HG02610 (cell line): ENCODE results near the gene IKBKE.

Experiments used
- ATAC-seq: cut with Tn5 transposase; IDR thresholded peaks from one replicate; pipeline ENCODE4 v1.9.1; 2021; ENCODE audit warnings: mild to moderate bottlenecking, moderate library complexity; ENCODE audit not compliant: unreplicated experiment

The IKBKE gene

GRCh38 chr1:206495011-206495461 lies 24.8 kb downstream of the IKBKE start:
- ATAC-seq = no peak

GRCh38 chr1:206495493-206496046 lies 25.3 kb downstream of the IKBKE start:
- peak; percentile 6 for ATAC-seq

- ATAC-seq = peak; percentile 67
Observed at GRCh38 chr1:206496131-206496793, 26.0 kb downstream of the IKBKE start.

GRCh38 chr1:206497363-206497762 lies 27.1 kb downstream of the IKBKE start:
- ATAC-seq = no peak

GRCh38 chr1:206497774-206498173 lies 27.5 kb downstream of the IKBKE start:
- no peak for ATAC-seq

GRCh38 chr1:206498685-206499084 lies 28.4 kb downstream of the IKBKE start:
- no peak for ATAC-seq

- no peak for ATAC-seq
Observed at GRCh38 chr1:206500046-206500445, 29.8 kb downstream of the IKBKE start.

GRCh38 chr1:206501881-206502280 lies 31.6 kb downstream of the IKBKE start:
- no peak for ATAC-seq

GRCh38 chr1:206502403-206502802 lies 32.1 kb downstream of the IKBKE start:
- no peak for ATAC-seq

GRCh38 chr1:206502812-206503211 lies 32.5 kb downstream of the IKBKE start:
- ATAC-seq = no peak

- peak; percentile 70 for ATAC-seq
Observed at GRCh38 chr1:206503591-206504362, 33.5 kb downstream of the IKBKE start.

- ATAC-seq = no peak
Observed at GRCh38 chr1:206504363-206504713, 34.1 kb downstream of the IKBKE start.

GRCh38 chr1:206505702-206506355 lies 35.6 kb downstream of the IKBKE start:
- no peak for ATAC-seq

GRCh38 chr1:206506405-206507283 lies 36.4 kb downstream of the IKBKE start:
- ATAC-seq = peak; percentile 12

GRCh38 chr1:206507284-206508129 lies 37.2 kb downstream of the IKBKE start, which contains the start of gene RASSF5:
Gene RASSF5 (plus strand): TSS chr1:206507531. CDS start chr1:206507603, 72 bp downstream.
- ATAC-seq = peak; percentile 39

- no peak for ATAC-seq
Observed at GRCh38 chr1:206508130-206508889, 38.0 kb downstream of the IKBKE start.

- ATAC-seq = no peak
Observed at GRCh38 chr1:206508956-206509355, 38.7 kb downstream of the IKBKE start.

GRCh38 chr1:206509612-206510257 lies 39.5 kb downstream of the IKBKE start:
- no peak for ATAC-seq
